NCI-H345 treated with DMSO at 0.1 percent for 48 hours (cell line): ENCODE results near the gene SLC25A6.
"Not testable (repeated sequence)": the region's sequence is repeated elsewhere in the genome, so short reads cannot be mapped to it uniquely, and the experiment has no call there.

Experiments
- DNase-seq: peaks from one replicate; lab custom pipeline; 2025; ENCODE audit not compliant: unreplicated experiment; lab: John Stamatoyannopoulos, UW

Gene SLC25A6

DNA sequence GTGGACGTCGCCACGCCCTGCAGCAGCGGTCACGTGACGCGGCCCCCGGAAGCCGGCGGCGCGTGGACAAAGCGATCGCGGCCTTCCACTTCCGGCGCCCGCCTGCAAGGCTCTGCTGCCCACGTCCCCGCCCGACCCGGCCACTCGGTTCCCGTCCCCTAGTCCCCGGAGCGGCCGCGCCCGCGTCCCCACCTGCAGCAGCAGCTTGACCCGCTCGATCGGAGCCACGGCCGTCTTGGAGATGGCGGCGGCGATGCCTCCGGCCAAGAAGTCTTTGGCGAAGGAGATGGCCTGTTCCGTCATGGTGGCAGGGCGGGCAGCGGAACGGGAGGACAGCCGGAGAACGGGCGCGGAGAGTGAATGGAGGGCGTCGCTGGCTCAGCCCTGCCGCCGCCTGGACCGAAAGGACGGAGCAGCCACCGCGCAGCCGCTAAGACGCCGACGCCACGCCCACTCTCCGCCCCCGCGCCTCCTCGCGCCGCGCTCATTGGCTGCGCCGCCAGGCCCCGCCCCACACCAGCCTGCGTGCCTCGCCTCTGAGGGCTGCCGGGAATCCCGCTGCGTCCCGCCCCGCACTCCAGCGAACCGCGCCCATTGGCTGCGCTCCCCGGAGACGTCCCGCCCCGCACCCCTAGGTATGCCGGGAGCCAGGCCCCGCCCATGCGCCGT is at the start of gene SLC25A6:
TSS of gene SLC25A6 (minus strand) at position 407 of the 669 bp plus-strand sequence. CDS start at position 303, 104 bp downstream.
- no peak for DNase-seq

GRCh38 chrX:1440506-1440905 is 48.6 kb upstream of the SLC25A6 start:
- DNase-seq: no peak

DNA sequence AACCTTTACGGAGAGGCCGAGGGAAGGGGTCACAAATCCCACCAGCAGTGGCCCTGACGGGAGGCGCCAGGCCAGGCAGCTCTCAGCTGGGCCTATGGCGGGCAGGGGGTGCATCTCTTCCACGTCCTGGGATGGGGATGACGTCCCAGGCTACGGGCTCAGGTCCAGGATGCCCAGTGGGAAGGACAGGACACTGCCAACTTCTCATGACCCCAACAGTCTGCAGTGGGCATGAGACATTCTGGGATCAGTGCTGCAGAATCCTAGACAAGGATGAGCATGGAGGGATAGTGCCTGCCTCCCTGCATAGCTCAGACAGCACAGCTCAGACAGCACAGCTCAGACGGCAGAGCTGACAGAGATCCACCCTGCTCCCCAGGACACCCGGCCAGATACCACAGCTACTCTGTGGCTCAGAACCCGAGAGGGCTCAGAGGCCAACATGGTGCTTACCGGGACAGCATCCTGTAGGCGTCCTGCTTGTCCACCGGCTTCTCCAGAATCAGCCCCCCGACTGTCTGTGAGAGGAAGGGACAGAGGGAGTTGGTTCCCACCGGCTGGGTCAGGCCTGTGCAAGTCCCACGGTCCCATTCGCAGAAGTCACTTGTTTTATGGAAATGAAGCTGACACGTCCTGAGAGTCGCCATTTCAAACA is 43.5 kb upstream of the SLC25A6 start:
- no peak for DNase-seq

- DNase-seq: no peak
Observed at GRCh38 chrX:1434871-1435240, 42.9 kb upstream of the SLC25A6 start.

- DNase-seq: no peak
Observed at GRCh38 chrX:1433646-1434357, 41.9 kb upstream of the SLC25A6 start.

- no peak for DNase-seq
Observed at GRCh38 chrX:1430451-1430850, 38.5 kb upstream of the SLC25A6 start.

DNA sequence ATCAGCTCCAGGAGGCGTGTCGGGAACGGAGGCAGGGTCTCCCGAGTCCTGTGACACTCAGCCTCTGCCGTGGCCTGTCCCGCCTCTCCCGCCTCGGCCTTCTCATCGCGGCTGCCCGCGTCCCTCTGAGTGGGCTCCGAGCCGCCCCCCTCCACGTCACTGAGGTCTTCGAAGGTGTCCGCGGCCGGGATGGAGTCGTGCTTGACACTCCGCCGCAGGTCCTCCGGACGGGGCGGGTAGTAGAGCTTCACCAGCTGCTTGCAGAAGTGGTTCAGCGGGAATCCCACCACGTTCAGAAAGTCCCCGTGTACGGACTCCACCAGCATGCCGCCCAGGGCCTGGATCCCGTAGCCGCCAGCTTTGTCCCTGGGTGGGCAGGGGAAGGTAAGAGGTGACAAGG is 35.8 kb upstream of the SLC25A6 start:
- no peak for DNase-seq

GRCh38 chrX:1426321-1426720 is 34.4 kb upstream of the SLC25A6 start:
- not testable (repeated sequence) for DNase-seq

GRCh38 chrX:1425381-1425780 is 33.5 kb upstream of the SLC25A6 start:
- no peak for DNase-seq

- DNase-seq: no peak
Observed at GRCh38 chrX:1424147-1424851, 32.4 kb upstream of the SLC25A6 start.

DNA sequence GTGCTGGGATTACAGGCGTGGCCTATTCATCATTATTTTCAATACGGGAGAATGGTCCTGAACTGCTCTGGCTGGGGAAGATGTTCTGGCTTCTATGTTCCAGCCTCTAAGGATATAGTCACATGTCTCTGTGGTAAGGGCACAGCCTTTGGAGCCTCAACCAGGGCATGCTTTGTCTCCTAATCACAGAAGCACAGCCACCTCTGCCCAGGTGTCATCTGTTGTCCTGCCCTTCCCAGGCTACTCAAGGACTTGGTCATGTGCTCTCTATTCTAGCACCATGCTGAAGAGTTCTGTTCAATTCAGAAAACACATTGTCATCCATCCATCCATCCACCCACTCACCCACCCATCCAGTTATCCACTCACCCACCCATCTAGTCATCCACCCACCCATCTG is 31.3 kb upstream of the SLC25A6 start:
- DNase-seq: no peak

DNA sequence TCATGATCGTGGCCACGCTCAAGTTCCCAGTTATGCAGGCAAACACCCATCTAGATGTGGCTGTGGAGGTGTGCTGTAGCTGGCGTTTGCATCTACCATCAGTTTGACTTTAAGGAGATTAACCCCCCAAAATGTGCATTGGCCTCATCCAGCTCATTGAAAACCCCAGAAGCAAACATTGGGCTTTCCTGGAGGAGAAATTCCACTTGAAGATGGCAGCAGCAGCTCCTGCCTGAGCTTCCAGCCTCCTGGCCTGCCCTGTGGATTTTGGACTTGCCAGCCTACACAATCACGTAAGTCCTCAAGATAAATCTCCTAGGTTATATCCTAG is 30.2 kb upstream of the SLC25A6 start:
- DNase-seq: no peak

DNA sequence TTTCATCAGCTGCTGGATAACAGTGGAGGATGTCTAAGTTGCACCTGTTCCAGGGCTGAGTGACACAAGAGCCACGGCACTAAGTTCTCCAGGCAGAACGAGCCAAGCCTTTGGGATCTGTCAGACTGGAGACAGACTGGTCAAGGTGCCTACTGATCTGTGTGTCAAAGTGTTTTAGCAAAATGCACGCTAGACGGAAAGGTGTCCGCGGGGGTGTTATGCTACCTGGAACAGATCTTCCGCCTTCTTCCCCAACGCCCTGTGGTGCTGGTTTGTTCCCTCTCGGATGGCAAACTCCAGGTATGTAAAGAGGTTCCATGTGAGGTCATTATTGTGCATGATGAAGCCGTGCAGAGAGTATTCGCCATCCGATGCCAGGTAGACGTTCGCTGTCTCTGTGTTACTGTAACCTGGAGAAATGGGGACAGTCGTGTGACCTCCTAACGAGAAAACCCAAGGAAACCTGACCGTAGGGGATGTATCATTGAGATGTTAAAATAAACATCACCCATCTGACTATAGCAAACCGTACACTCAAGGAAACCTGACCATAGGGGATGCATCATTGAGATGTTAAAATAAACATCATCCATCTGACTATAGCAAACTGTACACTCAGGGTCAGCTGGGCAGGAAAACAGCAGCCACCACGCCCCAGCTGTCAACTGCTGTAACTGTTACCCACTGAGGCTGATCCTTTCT is 29.7 kb upstream of the SLC25A6 start:
- no peak for DNase-seq

GRCh38 chrX:1420371-1420770 is 28.5 kb upstream of the SLC25A6 start:
- DNase-seq: no peak

DNA sequence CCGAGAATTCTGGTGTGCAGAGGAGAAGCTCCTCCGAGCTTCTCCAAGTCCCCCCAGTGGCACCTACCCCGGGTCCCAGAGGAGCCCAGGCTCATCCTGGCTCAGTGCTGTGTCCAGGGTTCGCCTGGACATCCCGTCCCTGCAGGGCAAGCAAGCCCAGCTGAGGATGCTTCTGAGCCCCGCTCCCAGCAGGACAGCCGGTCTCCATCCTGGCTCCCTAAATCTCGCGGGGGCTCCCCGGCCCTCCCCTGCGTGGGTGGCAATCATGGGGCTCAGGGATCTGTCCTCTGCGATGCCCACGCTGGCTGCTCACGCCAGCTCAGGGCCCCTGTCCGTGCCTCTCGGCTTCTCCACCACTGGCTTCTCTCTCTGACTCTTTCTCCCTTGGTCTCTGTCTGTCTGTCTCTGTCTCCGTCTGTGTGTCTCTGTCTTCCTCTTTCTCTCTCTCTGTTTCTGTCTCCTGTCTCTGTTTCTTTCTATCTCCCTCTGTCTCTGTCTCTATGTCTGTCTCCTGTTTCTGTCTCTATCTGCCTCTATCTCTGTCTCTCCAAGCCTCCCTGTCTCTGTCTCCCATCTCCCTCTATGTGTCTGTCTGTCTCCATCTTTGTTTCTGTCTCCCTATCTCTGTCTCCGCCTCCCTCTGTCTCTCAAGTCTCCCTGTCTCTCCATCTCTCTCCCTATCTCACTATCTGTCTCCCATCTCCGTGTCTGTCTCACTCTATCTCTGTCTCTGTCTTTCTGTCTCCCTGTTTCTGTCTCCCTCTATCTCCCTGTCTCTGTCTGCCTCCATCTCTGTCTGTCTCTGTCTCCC is 27.8 kb upstream of the SLC25A6 start:
- DNase-seq: no peak

DNA sequence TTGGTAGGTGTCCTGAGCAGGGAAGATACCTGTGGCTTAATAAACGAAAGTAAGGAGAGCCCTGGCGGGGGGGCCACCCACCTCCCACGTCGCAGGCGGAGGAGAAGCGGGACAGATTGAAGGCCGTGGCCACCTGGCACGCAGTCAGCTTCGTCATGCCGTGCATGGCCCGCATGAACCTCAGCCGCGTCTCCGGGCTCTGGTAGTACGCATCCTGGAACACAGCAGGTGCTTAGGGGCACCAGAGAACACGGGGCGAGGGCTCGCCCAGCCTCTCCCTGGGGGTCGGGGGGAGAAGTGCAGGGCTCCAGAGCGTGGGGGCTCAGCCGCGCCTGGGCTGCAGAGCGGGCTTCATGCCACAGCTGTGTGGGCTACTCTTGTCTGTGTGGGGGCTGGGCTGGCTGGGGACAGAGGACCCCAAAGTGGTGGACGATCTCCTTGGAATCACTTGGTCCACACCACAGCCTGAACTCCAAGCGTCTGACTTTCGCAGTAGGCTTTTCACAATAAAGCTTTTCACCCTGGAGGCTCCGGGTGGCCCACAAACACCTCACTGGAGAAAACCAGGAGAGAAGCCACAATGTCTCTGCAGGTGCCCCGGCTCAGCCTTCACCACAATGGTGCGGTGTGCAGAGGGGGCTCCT is 27.1 kb upstream of the SLC25A6 start:
- DNase-seq: no peak

GRCh38 chrX:1417921-1418771 is 26.2 kb upstream of the SLC25A6 start:
- DNase-seq: no peak

GRCh38 chrX:1416965-1417760 is 25.2 kb upstream of the SLC25A6 start:
- no peak for DNase-seq
